ENCODE results near the gene NPHP4.
"Not testable (repeated sequence)": the region's sequence is repeated elsewhere in the genome, so short reads cannot be mapped to it uniquely, and the experiment has no call there.

The NPHP4 gene

DNA sequence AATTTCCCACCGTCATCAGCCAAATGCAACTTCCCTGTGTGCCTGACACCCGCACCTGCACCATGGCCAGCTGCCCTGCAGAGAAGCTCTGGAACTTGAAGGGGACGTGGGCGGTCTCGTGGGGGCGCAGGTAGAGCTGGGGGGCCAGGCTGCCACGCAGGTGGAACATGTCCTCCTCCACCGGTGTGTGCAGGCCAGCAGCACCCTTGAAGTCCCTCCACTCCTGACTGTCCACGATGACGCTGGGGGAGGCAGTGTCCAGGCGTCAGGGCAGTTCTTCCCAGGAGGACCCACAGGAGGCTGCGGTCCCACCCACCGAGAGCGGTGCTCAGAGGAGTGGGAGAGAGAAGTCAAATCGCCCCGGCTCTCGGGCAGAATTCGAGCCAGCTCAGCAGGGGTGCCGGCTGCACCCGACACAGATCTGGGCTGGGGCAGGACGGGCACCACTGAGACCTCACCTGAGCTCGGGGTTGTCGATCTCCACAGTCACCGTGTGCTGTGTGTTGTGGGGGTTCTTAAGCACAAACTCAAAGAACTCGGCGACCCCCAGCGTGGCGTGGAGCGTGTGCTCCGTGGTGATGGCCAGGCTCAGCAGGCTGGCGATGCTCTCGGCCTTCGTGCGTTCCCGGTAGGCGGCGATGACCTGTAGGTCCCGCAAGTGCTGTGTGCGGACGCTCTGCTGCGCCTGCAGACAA is 117.7 kb downstream of the NPHP4 start:
- no peak for DNase-seq

DNA sequence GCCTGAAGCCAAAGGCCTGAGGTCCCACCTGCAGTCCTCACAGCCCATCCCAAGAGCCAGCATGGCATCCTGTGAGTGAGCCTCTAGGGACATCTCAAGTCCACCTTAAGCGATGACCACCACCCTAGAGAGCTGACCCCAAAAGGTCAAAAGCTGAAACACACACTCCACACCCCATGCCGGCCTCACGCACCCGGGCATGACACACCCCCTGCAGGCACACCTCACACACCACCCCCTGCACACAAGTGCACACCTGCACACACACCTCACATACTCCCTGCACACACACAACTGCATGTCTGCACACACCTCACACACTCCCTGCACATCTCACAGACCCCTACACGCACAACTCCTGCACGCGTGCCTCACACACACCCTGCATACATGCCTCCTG is 118.7 kb downstream of the NPHP4 start:
- DNase-seq, result no peak

DNA sequence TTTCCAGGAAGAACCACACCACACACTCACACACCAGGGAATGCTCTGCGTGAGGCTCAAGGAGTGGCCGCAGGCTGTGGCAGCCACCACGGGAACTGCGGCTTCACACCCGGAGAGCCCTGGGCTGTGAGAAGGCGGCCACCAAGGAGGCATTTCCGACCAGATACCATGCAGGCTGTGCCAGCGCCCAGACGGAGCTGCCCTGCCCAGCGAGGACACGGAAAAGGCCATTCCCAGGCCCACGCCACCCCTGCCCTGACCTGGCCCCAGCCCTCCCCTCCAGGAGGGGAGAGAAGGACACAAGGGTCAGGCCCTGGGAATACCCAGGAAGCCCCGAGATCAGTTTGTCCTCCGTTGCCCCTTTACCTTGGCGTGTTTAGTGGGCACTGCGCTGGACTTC is 119.3 kb downstream of the NPHP4 start:
- no peak for DNase-seq

DNA sequence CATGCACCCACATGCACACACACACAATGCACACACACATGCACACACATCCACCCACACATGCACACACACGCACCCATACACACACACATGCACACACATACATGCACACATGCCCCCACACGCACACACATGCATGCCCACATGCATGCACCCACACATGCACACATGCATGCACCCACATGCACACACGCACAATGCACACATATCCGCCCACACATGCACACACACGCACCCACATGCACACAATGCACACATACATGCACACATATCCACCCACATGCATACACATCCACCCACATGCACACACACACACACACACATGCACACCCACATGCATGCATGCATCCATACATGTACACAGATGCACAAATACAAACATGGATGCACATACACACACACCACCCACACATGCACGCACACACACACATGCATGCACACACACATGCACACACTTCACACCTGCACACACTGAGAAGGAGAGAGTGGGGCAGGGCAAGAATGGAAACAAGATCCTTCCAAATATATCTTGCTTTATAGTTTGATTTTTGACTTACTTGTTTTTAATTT is 123.2 kb downstream of the NPHP4 start:
- no peak for DNase-seq

DNA sequence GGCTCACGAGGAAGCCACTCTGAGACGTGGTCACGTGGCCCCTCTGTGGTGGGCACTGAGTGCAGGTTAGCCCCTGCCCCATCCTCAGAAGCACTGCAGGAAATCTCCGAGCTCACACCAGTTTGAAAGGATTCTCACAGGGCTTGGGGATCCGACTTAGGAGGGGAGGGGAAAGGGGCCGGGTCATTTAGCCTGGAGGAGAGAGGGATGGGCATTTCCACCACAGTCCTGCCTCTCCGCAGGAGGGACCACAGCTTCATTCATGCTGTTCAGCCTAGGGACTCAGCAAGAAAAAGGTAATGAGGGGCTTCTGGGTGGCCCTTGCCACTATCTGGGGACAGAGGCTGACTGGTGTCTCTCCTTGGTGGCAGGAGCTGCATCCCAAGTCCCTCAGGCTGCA is 126.5 kb downstream of the NPHP4 start:
- DNase-seq, result no peak

DNA sequence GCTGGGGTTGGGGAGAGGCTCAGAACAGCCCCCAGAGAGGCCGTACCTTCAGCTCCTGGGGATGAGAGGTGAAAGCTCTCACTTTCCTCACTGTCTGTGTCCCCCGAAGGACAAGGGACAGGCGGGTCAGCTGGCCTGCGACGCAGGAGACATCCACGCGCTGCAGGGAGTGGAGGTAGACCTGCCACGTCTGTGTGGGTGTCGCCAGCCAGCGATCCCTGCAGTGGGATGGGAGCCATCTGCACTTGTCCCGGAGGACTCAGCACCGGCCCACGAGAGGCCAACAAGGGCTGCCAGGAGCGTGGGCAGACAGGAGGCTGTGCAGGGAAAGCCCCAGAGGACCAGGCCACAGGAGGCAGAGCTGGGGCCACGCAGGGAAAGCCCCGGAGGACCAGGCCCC is 127.2 kb downstream of the NPHP4 start:
- DNase-seq, result no peak

DNA sequence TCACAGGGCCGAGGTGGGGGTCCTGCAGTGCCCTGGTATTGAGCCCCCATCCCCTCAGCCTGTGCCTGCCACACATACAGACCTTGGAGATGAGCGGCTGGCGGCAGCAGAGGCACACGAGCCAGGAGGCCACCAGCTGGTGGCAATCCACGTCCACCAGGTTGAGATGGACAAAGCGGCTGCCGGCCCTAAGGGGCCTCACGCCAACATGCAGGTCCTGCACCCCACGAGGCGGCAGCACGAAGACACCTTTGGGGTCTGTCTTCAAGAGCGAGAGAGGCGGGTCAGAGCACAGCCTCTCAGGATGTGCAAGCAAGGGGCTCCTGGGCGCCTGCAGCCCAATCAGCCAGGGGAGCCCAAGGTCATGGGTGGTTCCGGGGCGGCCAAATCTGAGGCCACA is 128.0 kb downstream of the NPHP4 start:
- no peak for DNase-seq

DNA sequence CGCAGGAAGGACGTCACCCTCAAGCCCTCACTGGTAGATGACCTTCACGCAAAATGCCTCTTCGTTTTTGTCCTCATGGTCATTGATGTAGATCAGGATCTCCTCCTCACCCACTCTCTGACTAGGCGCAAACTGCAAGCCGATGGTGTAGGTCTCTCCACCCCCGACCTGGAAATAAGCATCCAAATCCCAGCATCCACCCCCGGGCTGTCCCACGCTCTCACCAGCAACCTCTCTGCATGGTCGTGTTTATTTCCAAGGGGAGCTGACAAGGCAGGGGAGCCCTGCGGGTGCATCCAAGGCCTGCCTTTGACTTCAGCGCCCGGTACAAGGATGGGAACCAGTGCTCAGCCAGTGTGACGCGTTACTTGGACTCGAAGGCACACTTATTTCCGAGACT is 129.0 kb downstream of the NPHP4 start:
- no peak for DNase-seq

DNA sequence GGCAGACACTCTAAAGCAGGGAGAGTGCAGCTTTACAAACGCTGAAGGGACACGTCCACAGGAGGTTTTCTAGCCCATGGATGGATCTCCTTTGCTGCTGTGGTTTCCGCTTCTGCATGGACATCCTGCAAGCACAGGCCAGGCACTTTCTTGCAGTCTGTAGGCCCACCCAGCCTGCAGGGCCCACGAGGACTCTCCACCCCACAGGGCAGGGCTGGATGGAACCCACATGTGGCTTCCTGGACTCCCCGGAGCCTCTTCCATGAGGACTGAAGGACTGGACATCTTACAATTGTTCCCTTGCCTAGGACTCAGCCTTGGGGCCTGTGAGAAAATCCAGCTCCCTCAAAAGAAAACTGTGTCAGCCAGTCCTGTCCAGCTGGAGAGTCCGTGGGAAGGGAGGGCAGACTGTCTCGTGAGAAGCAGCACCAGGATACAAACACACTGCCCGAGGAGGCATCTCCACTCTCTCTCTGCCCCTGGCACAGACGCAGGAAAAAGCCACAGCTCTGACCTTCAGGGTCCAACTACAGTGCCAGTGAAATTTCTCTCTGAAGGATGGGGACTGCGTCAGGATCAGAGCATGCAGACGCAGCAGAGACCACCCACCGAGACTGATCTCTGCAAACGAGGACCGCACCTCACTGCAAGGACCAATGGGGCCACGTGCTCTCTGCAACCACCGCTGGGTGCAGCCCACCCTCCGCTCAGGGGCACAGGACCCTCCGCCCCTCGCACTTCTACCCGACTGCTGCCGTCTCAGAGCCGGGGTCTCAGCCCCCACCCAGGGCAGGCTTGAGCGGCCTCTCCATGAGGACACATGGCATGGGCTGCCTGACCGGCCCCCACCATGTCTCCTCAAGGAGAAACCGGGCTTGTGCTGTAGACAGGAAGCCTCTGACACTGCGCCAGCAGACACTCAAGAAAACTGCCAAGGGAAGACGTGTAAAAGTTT is 130.1 kb downstream of the NPHP4 start:
- no peak for DNase-seq

DNA sequence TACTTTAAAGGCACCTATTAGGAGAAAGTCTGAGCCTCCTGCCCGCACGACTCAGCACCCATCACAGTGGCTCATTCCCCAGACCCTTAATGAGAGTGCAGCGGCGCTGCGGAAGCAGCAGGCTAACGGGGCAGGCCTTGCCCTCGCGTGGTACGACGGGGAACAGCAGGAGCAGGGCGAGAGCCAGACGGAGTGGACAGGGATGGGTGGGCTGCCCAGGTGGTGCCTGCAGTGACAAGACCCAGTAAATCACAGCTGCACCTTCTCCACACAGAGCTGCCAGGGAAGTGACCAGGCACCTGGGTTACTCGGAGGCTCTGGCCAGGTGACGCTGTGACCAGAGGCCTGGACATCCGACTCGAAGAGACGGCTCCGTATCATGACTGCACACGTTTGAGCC is 131.9 kb downstream of the NPHP4 start:
- no peak for DNase-seq

DNA sequence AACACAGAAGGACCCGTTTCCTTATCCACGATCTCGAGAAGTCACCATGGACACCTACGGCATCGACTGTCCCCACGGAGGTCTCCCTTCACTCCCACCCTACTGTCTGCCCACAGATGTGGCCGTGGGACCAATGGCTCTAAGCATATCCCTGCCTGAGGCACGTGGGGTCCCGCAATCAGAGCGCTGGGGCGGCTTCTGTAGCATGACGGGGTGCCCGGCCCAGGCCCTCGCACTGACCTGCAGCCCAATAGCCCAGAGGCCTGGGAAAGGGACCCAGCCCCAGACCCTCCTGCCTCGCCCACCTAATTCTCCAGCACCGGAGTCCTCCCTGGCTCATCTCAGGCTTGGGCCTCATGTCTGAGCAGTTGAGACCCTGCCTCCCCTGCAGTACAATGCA is 132.5 kb downstream of the NPHP4 start:
- no peak for DNase-seq

DNA sequence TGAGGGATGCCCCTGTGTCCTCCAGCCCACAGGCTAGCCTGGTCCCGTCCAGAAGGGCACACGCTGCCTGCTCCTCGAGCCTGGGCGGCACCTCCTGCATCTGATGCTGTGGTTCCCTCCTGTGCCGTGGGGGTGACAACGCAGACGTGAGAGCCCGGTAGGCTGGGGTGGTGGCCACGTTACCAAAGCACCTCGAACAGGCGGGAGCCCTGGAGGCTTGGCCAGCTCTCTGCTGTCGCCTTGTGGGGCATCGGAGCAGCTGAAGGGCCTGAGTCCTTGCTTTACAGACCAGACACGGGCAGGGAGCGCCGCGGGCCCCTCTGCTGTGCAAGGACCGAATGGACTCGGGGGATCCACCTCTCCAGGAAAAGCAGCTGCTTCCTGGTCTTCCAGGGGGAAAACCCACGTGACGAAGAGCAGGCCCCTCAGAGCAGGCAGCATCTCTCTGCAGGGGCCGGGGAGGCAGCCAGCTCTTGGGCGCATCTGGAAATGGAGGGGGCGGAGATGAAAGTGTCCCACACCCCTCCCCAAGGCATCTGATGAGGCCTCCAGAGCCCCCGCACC is 133.3 kb downstream of the NPHP4 start:
- no peak for DNase-seq

DNA sequence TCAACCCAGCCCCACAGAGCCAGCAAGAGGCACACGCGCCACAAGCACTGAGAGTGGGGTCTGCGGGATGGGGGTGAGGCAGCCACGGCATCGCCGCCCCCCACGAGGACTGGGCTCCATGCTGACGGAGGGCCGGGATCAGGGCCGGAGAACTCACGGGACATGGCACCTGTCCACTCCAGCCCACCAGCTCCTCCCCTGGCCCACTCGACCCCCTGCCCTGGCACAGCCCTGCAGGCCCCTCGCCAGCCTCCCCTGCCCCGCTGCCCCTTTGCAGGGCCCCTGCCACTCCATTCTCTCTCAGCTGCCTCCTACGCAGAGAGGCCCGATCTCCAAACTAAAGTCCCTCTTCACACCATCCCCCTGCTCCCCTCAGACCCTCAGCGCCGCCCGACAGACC is 134.0 kb downstream of the NPHP4 start:
- DNase-seq, result no peak

DNA sequence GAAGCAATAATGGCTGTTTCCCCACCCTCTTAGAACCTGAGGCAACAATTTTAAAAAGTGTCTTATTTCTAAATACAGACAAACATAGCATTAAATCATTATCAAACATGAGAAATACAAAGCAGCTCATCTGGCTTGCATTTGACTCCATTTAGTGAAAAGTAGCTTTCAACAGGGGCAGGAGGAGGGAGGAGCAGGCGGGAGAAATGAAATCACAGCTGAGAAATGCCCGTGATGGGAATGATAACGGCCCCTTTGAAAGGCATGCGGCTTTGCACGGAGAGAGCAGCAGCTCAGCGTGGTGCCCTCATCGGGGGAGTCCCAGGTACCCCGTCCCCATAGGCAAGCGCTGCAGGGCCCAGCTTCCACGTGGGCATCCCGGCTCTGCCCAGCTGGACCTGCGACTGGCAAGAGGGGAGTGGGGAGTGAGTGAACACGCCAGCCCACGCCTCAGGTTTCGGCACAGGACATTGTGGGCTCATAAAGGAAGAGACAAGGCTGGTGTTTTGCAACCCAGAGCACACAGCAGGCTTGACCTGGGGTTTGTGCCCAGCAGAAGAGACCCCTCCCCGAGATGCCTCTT is 134.6 kb downstream of the NPHP4 start:
- no peak for DNase-seq

DNA sequence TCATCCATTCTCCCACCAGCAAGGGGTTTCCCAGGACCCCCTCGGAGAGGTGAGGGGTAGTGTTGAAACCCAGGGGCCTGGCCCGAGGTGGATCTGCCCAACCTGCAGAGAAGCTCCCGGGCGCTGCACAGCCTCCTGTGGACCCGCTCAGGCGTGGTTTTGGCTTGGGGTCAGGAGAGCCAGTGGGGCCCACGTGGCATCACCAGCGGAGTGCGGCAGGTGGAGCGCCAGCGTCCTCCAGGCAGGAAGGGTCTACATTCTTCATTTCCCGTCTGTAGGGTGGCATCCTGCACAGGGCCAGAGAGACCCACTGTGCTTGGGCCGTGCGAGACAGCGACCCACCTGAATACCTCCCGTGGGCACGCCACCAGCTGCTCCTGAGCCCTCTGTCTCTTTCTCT is 135.2 kb downstream of the NPHP4 start:
- no peak for DNase-seq

DNA sequence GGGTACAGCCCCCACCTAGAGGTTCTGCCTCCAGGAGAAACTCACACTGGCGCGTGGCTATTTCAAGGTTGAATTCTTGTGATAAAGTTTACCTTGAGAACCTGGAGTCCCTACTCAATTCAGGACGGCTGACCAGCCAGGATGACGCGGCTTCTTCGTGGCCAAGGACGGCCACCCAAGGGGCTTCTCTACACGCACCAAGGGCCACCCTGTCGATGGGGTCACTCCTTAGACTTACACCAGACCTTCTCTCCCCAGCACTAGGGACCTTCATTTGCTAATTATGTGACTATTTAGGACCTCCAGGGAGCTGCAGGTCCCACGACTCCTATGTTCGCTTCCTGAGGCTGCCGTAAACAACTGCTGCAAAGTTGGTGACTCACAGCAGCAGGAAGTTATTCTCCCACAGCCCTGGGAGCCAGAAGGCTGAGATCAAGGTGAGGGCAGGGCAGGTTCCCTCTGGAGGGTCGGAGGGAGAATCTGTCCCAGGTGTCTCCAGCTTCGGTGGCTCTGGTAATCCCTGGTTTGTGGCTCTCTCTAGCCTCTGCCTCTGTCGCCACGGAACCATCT is 135.9 kb downstream of the NPHP4 start:
- DNase-seq, result no peak

DNA sequence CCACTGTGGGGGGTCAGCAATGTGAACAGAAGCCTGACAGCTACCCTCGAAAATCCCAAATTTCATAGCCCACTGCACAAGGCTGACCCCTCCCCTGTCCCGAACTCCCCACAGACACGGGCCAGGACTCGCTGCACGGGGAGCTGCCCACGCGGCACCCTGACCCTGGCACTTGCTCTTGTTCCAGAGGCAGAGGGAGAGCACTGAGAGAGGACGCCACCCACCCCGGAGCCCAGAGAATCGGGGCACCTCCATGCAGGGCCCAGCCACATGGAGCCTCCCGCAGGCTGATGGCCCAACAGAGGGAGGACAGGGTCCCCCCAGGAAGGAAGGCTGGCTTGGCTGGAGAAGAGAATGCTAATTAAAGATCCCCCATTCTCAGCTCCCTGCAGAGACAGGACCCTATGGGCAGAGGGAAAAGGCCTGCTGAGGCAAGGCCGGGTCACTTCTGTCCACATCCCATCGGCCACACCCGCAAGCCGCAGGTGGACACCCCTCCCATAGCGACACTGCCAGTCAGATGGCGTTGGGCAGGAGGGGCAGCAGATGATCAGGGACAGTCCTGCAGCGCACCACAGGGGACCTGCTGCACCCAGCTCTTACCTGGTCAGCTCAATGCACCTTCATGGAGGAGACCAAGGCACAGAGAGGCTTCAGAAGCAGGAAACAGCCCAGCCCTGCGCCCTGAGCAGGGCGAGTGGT is 136.9 kb downstream of the NPHP4 start:
- no peak for DNase-seq

DNA sequence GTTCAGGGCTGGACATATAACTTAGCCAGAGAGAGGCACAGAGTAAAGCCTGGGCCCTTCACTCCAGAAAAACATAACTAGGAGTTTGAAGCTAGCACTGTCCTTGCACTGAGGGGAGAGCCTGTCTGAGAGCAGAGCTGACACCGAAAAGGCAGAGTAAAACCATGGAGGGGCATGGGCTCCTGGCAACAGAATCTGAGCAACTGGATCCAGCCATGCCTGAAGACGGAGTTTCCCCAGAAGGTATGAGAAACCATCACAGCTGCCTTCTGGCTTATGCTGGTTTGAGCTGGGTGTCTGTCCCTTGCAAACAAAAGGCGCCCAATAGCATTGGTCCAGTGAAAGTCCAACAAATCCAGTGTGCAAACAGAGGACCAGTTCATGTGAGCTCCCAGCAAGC is 137.5 kb downstream of the NPHP4 start:
- DNase-seq, result no peak

DNA sequence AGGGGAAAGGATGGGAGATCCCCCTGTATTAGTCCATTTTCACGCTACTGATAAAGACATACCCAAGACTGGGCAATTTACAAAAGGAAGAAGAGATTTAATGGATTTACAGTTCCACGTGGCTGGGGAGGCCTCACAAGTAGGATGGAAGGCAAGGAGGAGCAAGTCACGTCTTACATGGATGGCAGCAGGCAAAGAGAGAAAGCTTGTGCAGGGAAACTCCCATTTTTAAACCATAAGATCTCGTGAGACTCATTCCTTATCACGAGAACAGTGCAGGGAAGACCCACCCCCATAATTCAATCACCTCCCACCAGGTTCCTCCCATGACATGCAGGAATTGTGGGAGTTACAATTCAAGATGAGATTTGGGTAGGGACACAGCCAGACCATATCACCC is 138.4 kb downstream of the NPHP4 start:
- not testable (repeated sequence) for DNase-seq

DNA sequence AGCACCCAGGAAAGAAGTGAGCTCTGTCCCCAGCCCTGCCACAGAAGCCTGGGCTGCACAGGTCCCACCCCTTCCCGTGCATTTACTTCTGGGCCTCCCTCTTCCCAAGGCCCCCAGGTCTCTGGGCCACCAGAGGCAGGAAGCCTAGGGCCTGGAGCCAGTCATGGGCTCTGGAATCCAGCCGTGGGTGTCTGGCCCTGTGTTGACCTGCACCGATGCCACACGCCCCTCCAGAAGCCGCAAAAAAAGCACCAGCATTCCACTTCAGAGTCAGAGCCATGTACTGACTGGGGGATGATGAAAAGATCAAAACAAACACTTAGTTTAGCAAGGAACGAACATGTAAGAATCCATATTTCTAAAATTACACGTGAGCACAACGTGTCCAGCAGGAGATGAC is 141.7 kb downstream of the NPHP4 start:
- no peak for DNase-seq

DNA sequence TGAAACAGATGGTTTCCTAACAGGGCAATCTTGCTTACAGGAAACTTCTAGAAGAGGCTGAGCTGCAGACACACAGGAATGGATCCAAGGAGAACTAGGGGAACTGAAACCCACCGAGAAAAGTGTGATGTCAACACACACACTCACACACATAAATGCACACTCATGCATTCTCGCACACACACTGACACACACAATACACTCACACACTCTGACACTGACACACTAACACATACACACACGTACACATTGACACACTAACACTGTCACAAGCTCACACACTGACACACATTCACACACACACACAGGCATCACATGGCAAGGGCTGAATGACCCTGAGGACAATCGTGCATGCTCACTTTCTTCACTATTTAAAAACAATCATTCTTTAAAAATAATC is 142.7 kb downstream of the NPHP4 start:
- DNase-seq, result no peak

DNA sequence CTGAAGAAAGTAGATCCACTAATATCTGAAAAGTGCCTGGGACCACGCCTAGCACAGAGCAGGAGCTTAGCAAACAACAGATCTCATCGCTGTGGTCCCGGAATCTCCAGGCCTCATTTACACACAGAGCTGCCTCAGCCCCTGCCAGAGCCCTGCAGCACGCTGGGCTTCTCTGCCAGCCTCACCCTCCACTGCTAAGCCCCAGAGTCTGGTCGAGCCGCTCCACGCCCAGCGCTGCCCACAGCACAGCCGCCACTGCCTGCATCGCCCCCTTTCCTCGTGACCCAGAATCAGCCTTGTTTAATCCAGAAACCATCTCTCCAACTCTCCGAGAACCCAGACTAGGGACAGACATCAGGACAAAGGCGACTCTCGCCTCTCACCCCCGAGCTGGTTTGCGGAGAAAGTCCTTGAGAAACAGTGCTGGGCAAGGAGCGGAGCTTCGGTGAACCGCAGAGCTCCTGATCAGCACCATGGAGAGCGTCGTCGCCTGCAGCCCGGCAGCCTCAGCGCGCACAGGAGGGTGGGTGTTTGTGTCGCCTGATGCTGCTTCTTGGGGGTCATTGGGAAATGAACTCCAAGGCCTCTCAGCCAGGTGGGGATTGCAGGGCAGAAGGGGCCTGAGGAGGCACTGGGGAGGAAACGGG is 145.1 kb downstream of the NPHP4 start:
- no peak for DNase-seq

Measured in left hindlimb (tissue), 1 donor.